ENCODE results near the gene PRRT1.

Gene PRRT1

DNA sequence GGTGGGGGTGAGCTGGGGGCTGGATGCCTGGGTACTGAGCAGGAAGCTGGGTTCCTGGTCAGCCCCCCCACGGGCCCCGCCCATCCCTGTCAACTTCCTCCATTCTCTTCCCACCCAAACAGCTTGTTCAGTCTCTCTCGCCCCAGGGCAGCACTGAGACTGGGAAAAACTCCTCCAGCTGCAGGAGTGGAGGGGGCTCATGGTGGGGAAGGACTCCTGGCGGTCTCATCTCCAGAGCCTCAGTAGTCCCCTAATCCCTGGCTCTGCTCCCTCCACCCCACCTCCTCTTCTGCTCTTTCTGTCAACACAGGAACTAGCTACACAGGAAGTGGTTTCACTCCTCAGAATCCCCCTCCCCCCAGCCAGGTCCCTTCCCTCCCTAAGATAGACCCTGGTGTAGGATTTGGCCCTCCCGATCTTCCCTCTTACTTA is 40.9 kb upstream of the PRRT1 start, which contains the start of gene GPSM3:
Gene GPSM3 (minus strand): TSS at position 36 of the 432 bp plus-strand sequence. CDS start 130 bp downstream, outside the sequence.
- Histone ChIP-seq H2AFZ (ENCODE audit: low read length) (peak within 1 kb of the TSS; percentile 60; the same call in 1 of the 2 replicates), H3K9ac (ENCODE audit: low read depth, low read length, poor library complexity, severe bottlenecking) (peak within 1 kb of the TSS; percentile 96), H3K79me2 (ENCODE audit: insufficient read depth, low read length) (peaks cover 81% of the 10 kb centered on the region), H3K9me2 (replicated peaks; ENCODE audit: low read depth, low read length) (no peaks in the 10 kb centered on the region), H3K36me3 (ENCODE audit: insufficient read depth, low read length) (peaks cover 2% of the 10 kb centered on the region; the same call in 1 of the 2 replicates), H4K20me1 (ENCODE audit: insufficient read depth, low read length, poor library complexity, severe bottlenecking) (peaks cover 7% of the 10 kb centered on the region), H3K27me3 (ENCODE audit: insufficient read depth, low read length, poor library complexity, severe bottlenecking) (no peaks in the 10 kb centered on the region), H3K4me3 (ENCODE audit: low read length, poor library complexity, severe bottlenecking) (peak within 1 kb of the TSS; percentile 91), H3K4me2 (ENCODE audit: low read depth, low read length, poor library complexity, severe bottlenecking) (peak within 1 kb of the TSS; percentile 99), H3K4me1 (ENCODE audit: insufficient read depth, low read length, poor library complexity, severe bottlenecking) (peaks cover 62% of the 10 kb centered on the region), H3F3A (ENCODE audit: low read depth) (no peaks in the 10 kb centered on the region), H3K9me3 (ENCODE audit: insufficient read depth, low read depth, low read length) (no peaks in the 10 kb centered on the region)
- TF ChIP-seq, protein P1, sequence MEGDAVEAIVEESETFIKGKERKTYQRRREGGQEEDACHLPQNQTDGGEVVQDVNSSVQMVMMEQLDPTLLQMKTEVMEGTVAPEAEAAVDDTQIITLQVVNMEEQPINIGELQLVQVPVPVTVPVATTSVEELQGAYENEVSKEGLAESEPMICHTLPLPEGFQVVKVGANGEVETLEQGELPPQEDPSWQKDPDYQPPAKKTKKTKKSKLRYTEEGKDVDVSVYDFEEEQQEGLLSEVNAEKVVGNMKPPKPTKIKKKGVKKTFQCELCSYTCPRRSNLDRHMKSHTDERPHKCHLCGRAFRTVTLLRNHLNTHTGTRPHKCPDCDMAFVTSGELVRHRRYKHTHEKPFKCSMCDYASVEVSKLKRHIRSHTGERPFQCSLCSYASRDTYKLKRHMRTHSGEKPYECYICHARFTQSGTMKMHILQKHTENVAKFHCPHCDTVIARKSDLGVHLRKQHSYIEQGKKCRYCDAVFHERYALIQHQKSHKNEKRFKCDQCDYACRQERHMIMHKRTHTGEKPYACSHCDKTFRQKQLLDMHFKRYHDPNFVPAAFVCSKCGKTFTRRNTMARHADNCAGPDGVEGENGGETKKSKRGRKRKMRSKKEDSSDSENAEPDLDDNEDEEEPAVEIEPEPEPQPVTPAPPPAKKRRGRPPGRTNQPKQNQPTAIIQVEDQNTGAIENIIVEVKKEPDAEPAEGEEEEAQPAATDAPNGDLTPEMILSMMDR (conservative IDR thresholded peaks at IDR 0.05; ENCODE audit: low read length), result no peak
- no peak for TF ChIP-seq EZH2phosphoT487 (IDR thresholded peaks at IDR 0.05; ENCODE audit: borderline replicate concordance)

DNA sequence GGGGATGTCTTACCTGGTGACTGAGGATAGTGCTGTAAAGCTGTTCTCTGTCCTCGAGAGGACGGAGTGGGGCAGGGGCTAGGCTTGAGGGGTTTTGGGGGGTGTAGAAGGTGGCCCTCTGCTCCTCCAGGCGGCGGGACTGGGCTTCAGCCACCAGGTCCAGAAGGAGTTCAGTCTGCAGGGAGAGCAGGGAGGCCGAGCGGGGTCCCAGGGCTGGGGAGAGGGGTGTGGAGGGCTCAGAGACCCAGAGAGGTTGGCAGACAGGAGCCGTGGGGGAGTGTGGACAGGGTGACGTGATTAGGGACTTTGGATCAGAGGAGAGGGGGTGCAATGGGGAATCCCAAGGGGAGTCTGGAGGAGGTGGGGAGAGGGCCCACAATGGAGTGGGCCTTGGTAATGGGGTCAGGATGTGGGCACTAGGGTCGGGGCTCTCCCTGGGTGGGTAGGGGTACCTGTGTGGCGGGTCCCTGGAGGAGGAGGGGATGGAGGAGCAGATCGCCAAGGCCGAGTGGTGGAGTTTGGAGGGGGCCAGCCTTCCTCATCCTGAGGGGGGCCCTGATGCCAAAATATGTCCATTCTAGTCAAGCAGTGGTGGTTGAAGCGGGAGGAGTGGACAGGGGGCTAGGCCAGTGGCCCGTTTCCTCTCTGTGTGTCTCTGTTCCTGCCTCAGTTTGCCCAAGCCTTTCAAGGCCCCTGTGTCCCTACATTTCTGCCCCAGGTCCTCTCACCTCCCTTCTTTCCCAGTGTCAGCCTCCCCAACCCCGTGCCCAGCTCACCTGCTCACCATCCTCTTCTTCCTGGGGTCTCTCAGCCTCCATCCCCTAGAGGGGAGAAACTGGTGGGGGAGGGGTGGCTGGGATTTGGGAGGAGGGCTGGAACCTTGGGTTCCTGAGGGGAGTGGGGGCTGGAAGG is 40.2 kb upstream of the PRRT1 start:
- Histone ChIP-seq H3K4me2 (ENCODE audit: low read depth, low read length, poor library complexity, severe bottlenecking) (peak overlapping the region; percentile 99), H3F3A (ENCODE audit: low read depth) (no peaks in the 10 kb centered on the region), H3K9me3 (ENCODE audit: insufficient read depth, low read depth, low read length) (no peaks in the 10 kb centered on the region), H3K27me3 (ENCODE audit: insufficient read depth, low read length, poor library complexity, severe bottlenecking) (no peaks in the 10 kb centered on the region), H3K9me2 (replicated peaks; ENCODE audit: low read depth, low read length) (no peaks in the 10 kb centered on the region), H3K4me3 (ENCODE audit: low read length, poor library complexity, severe bottlenecking) (peak overlapping the region; percentile 91), H3K9ac (ENCODE audit: low read depth, low read length, poor library complexity, severe bottlenecking) (peak overlapping the region; percentile 96), H3K4me1 (ENCODE audit: insufficient read depth, low read length, poor library complexity, severe bottlenecking) (peaks cover 60% of the 10 kb centered on the region), H4K20me1 (ENCODE audit: insufficient read depth, low read length, poor library complexity, severe bottlenecking) (peaks cover 8% of the 10 kb centered on the region), H3K79me2 (ENCODE audit: insufficient read depth, low read length) (peaks cover 88% of the 10 kb centered on the region), H2AFZ (ENCODE audit: low read length) (no peak overlapping the region), H3K36me3 (ENCODE audit: insufficient read depth, low read length) (peaks cover 9% of the 10 kb centered on the region; the same call in 1 of the 2 replicates)
- TF ChIP-seq, protein P1 (conservative IDR thresholded peaks at IDR 0.05; ENCODE audit: low read length), result no peak
- no peak for TF ChIP-seq EZH2phosphoT487 (IDR thresholded peaks at IDR 0.05; ENCODE audit: borderline replicate concordance)

DNA sequence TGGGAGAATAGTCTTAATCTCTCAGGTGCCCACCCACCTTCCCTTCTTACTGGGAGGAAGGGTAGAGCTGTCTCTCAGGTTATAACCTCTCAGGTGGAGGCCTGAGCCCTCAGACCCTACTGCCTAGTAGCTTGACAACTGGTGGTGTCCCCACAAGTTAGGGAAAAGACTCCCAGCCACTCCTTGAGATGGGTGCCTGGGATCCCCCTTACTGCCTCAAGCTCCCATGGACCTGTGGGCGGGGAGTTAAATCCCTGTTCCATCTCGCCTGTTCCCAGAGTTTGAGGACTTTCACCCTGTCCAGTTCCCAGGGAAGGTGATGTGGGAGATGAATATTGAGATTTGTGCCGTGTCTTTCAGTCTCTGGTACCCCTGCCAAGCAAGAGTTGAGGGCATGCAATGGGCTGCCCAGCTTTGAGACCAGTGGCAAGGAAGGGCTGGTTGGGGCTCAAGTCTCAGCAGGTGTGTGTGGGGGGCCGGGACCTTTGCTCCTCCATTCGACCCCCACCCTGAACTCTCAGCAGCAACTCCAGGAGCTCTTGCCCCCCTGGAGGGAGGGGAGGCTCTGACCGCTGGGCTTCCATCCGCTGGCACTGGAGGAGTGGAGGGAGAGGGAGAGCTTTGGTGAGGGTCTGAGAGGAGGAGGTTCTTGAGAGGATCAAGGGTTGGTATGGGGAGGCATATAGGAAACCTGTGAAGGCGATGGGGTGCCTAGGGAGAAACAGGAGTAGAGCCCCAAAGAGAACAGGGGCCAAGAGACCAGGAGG is 39.4 kb upstream of the PRRT1 start:
- Histone ChIP-seq H3K4me1 (ENCODE audit: insufficient read depth, low read length, poor library complexity, severe bottlenecking) (peaks cover 58% of the 10 kb centered on the region), H3K9me3 (ENCODE audit: insufficient read depth, low read depth, low read length) (no peaks in the 10 kb centered on the region), H2AFZ (ENCODE audit: low read length) (no peak overlapping the region), H3K9ac (ENCODE audit: low read depth, low read length, poor library complexity, severe bottlenecking) (peak overlapping the region; percentile 96), H3K4me2 (ENCODE audit: low read depth, low read length, poor library complexity, severe bottlenecking) (peak overlapping the region; percentile 99), H3K4me3 (ENCODE audit: low read length, poor library complexity, severe bottlenecking) (peak overlapping the region; percentile 91), H3F3A (ENCODE audit: low read depth) (no peaks in the 10 kb centered on the region), H4K20me1 (ENCODE audit: insufficient read depth, low read length, poor library complexity, severe bottlenecking) (peaks cover 8% of the 10 kb centered on the region), H3K9me2 (replicated peaks; ENCODE audit: low read depth, low read length) (no peaks in the 10 kb centered on the region), H3K27me3 (ENCODE audit: insufficient read depth, low read length, poor library complexity, severe bottlenecking) (no peaks in the 10 kb centered on the region), H3K36me3 (ENCODE audit: insufficient read depth, low read length) (peaks cover 15% of the 10 kb centered on the region; the same call in 1 of the 2 replicates), H3K79me2 (ENCODE audit: insufficient read depth, low read length) (peaks cover 80% of the 10 kb centered on the region)
- TF ChIP-seq, protein P1 (conservative IDR thresholded peaks at IDR 0.05; ENCODE audit: low read length), result no peak
- no peak for TF ChIP-seq EZH2phosphoT487 (IDR thresholded peaks at IDR 0.05; ENCODE audit: borderline replicate concordance)
